K562 (cell line): Measurements from ENCODE around the gene SH3TC1. TPM values are rescaled to one million over a fixed set of nuclear protein-coding genes. Genes with fewer than 3 reads are reported as not detected.
A peak's percentile ranks its signal among the peaks of the same experiment; 100 is the strongest.

Source experiments
- CXXC5 ChIP-seq: fragments of 250-450 bp; sonication (Bioruptor Pico); IDR thresholded peaks from 2 replicates; pipeline ENCODE4 v1.8.0; 2022; ENCODE audit warnings: inconsistent platforms, mild to moderate bottlenecking, moderate library complexity
- FOXP1 ChIP-seq: sonication (generic); formaldehyde crosslinking; IDR thresholded peaks from 2 replicates; pipeline ENCODE4 v1.8.0; 2022; ENCODE audit warnings: mild to moderate bottlenecking, missing genetic modification reagents
- GABPB1 ChIP-seq: sonication (generic); formaldehyde crosslinking; IDR thresholded peaks from 2 replicates; pipeline ENCODE4 v1.8.0; 2022; ENCODE audit warnings: mild to moderate bottlenecking, missing genetic modification reagents
- NCOA1 ChIP-seq: fragments of 450-650 bp; IDR thresholded peaks from 2 replicates; pipeline ENCODE4 v1.6.1; 2016; ENCODE audit warnings: low read depth
- PYGO2 ChIP-seq: fragments of 450-650 bp; IDR thresholded peaks from 2 replicates; pipeline ENCODE4 v1.6.1; 2016; ENCODE audit warnings: mild to moderate bottlenecking, missing genetic modification characterization, moderate library complexity, missing compliant biosample characterization
- RCOR1 ChIP-seq, 2 experiments: IDR thresholded peaks; 2 replicates each; pipeline ENCODE4 v1.6.1; 2012; ENCODE audit warnings: low read depth in 2 of 2, low read length in 2 of 2, borderline replicate concordance in 1 of 2, improper control_type of control experiment in 1 of 2
- SMAD2 ChIP-seq: fragments of 150-350 bp; IDR thresholded peaks from 2 replicates; pipeline ENCODE4 v1.6.1; 2014; ENCODE audit warnings: low read depth, mild to moderate bottlenecking, low read length
- WHSC1 ChIP-seq: IDR thresholded peaks from one replicate; pipeline ENCODE4 v1.6.1; 2012; ENCODE audit warnings: low read length, control low read depth, inconsistent platforms
- ZBTB8A ChIP-seq: fragments of 450-650 bp; IDR thresholded peaks from 2 replicates; pipeline ENCODE4 v1.6.1; 2018; ENCODE audit warnings: mild to moderate bottlenecking, moderate library complexity; ENCODE audit not compliant: partially characterized antibody
- ZNF354B ChIP-seq: fragments of 250-450 bp; sonication (Bioruptor Pico); IDR thresholded peaks from 2 replicates; pipeline ENCODE4 v1.4.0; 2020
- ZNF444 ChIP-seq: fragments of 250-450 bp; sonication (Bioruptor Pico); IDR thresholded peaks from 2 replicates; pipeline ENCODE4 v1.4.0; 2020; ENCODE audit warnings: mild to moderate bottlenecking, moderate library complexity
- polyA plus RNA-seq, 8 experiments: library from polyadenylated mRNA; depleted of rRNA in 4 of 8; stranded (reverse) in 5 of 8; unstranded in 3 of 8; fragments of >200 nt; fragmentation: Nextera tagmentation in 2 of 8; fragmentation: Illumina TruSeq in 1 of 8; extraction: Ambion mirVana in 2 of 8; extraction: Trizol in 1 of 8; gene quantifications; 2 replicates each; pipeline versions ENCODE4 v1.2.1 to v1.2.3, GENCODE V29; 2011 to 2014; ENCODE audit warnings: inconsistent platforms in 1 of 8, missing spikeins in 1 of 8
- total RNA-seq, 7 experiments: library from RNA; depleted of rRNA in 6 of 7; stranded (reverse); fragments of >200 nt in 6 of 7; fragmentation: Illumina TruSeq in 2 of 7; extraction: Trizol in 2 of 7; gene quantifications; 2 replicates each; pipeline versions ENCODE4 v1.2.1 to v1.2.3, GENCODE V29; 2011 to 2021; ENCODE audit warnings: low replicate concordance in 1 of 7
- TF ChIP-seq, protein P1 (sequence below): fragments of 250-450 bp; sonication (Bioruptor Pico); IDR thresholded peaks from 2 replicates; pipeline ENCODE4 v1.5.0; 2022; ENCODE audit warnings: mild to moderate bottlenecking
- TF ChIP-seq, protein P2 (sequence below): fragments of 450-650 bp; IDR thresholded peaks from 2 replicates; pipeline ENCODE4 v1.6.1; 2016; ENCODE audit warnings: mild to moderate bottlenecking, moderate library complexity
- TF ChIP-seq, protein P3 (sequence below): fragments of 250-450 bp; sonication (Bioruptor Pico); IDR thresholded peaks from 2 replicates; pipeline ENCODE4 v1.5.0; 2021

Gene SH3TC1
- total and polyA plus RNA-seq, 9 of the 15 experiments (the other 6 are each of a cell fraction or from before 2014, with no cell fraction given): 0.04 to 2.1 (median 0.48) TPM; not detected in 1

DNA sequence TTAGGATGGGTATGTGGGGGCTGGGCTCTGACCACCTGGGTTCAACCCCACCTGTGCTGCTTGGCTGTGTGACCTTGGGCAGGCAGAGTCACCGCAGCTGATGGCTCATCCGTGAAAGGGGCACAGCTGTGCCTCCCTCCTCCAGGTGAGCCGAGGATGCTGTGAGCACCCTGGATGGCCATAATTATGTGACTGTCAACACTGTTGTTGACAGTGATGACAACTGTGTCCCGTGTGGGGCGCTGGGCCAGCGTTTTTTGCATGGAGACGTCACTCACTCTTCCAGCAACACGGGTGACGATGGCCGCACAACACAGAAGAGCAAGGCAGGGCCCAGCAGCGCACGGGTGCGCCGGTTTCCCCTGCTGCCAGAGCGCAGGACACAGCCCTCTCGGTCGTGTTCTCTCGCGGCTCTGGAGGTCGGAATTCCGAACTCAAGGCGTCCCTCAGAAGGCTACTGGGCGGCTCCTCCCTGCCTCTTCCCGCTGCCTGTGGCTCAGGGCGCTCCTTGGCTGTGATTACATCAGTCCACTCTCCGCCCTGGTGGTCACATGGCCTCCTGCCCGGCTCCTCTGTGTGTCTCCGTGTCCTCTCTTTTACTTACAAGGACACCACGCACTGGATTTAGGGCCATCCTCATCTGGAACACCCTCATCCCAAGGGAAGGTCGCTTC, 1.3 kb downstream of the SH3TC1 start (continued):
- peak; percentile 59; the same call in 1 of the 2 replicates for TF ChIP-seq GABPB1 (CRISPR knock-in tag)
- TF ChIP-seq WHSC1: no peak
- no peak for TF ChIP-seq ZNF354B (CRISPR knock-in tag)
- 0 out of 2 replicates have a peak, but pooled peaks have one; percentile 44 for TF ChIP-seq FOXP1 (CRISPR knock-in tag)
- peak in 1 of 2 experiments; percentile 63; a peak in 2 of 4 replicates for TF ChIP-seq RCOR1 (IDR thresholded peaks at IDR 0.05; ENCODE audit: borderline replicate concordance in 1 of 2, low read depth in 2 of 2, low read length in 2 of 2)
- TF ChIP-seq, protein P1, sequence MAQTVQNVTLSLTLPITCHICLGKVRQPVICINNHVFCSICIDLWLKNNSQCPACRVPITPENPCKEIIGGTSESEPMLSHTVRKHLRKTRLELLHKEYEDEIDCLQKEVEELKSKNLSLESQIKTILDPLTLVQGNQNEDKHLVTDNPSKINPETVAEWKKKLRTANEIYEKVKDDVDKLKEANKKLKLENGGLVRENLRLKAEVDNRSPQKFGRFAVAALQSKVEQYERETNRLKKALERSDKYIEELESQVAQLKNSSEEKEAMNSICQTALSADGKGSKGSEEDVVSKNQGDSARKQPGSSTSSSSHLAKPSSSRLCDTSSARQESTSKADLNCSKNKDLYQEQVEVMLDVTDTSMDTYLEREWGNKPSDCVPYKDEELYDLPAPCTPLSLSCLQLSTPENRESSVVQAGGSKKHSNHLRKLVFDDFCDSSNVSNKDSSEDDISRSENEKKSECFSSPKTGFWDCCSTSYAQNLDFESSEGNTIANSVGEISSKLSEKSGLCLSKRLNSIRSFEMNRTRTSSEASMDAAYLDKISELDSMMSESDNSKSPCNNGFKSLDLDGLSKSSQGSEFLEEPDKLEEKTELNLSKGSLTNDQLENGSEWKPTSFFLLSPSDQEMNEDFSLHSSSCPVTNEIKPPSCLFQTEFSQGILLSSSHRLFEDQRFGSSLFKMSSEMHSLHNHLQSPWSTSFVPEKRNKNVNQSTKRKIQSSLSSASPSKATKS (CRISPR knock-in tag): no peak
- no peak for TF ChIP-seq SMAD2
- peak; percentile 56; the same call in 1 of the 2 replicates for TF ChIP-seq CXXC5
- TF ChIP-seq, protein P2, sequence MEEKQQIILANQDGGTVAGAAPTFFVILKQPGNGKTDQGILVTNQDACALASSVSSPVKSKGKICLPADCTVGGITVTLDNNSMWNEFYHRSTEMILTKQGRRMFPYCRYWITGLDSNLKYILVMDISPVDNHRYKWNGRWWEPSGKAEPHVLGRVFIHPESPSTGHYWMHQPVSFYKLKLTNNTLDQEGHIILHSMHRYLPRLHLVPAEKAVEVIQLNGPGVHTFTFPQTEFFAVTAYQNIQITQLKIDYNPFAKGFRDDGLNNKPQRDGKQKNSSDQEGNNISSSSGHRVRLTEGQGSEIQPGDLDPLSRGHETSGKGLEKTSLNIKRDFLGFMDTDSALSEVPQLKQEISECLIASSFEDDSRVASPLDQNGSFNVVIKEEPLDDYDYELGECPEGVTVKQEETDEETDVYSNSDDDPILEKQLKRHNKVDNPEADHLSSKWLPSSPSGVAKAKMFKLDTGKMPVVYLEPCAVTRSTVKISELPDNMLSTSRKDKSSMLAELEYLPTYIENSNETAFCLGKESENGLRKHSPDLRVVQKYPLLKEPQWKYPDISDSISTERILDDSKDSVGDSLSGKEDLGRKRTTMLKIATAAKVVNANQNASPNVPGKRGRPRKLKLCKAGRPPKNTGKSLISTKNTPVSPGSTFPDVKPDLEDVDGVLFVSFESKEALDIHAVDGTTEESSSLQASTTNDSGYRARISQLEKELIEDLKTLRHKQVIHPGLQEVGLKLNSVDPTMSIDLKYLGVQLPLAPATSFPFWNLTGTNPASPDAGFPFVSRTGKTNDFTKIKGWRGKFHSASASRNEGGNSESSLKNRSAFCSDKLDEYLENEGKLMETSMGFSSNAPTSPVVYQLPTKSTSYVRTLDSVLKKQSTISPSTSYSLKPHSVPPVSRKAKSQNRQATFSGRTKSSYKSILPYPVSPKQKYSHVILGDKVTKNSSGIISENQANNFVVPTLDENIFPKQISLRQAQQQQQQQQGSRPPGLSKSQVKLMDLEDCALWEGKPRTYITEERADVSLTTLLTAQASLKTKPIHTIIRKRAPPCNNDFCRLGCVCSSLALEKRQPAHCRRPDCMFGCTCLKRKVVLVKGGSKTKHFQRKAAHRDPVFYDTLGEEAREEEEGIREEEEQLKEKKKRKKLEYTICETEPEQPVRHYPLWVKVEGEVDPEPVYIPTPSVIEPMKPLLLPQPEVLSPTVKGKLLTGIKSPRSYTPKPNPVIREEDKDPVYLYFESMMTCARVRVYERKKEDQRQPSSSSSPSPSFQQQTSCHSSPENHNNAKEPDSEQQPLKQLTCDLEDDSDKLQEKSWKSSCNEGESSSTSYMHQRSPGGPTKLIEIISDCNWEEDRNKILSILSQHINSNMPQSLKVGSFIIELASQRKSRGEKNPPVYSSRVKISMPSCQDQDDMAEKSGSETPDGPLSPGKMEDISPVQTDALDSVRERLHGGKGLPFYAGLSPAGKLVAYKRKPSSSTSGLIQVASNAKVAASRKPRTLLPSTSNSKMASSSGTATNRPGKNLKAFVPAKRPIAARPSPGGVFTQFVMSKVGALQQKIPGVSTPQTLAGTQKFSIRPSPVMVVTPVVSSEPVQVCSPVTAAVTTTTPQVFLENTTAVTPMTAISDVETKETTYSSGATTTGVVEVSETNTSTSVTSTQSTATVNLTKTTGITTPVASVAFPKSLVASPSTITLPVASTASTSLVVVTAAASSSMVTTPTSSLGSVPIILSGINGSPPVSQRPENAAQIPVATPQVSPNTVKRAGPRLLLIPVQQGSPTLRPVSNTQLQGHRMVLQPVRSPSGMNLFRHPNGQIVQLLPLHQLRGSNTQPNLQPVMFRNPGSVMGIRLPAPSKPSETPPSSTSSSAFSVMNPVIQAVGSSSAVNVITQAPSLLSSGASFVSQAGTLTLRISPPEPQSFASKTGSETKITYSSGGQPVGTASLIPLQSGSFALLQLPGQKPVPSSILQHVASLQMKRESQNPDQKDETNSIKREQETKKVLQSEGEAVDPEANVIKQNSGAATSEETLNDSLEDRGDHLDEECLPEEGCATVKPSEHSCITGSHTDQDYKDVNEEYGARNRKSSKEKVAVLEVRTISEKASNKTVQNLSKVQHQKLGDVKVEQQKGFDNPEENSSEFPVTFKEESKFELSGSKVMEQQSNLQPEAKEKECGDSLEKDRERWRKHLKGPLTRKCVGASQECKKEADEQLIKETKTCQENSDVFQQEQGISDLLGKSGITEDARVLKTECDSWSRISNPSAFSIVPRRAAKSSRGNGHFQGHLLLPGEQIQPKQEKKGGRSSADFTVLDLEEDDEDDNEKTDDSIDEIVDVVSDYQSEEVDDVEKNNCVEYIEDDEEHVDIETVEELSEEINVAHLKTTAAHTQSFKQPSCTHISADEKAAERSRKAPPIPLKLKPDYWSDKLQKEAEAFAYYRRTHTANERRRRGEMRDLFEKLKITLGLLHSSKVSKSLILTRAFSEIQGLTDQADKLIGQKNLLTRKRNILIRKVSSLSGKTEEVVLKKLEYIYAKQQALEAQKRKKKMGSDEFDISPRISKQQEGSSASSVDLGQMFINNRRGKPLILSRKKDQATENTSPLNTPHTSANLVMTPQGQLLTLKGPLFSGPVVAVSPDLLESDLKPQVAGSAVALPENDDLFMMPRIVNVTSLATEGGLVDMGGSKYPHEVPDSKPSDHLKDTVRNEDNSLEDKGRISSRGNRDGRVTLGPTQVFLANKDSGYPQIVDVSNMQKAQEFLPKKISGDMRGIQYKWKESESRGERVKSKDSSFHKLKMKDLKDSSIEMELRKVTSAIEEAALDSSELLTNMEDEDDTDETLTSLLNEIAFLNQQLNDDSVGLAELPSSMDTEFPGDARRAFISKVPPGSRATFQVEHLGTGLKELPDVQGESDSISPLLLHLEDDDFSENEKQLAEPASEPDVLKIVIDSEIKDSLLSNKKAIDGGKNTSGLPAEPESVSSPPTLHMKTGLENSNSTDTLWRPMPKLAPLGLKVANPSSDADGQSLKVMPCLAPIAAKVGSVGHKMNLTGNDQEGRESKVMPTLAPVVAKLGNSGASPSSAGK: peak; percentile 70
- no peak for TF ChIP-seq ZBTB8A
- TF ChIP-seq, protein P3, sequence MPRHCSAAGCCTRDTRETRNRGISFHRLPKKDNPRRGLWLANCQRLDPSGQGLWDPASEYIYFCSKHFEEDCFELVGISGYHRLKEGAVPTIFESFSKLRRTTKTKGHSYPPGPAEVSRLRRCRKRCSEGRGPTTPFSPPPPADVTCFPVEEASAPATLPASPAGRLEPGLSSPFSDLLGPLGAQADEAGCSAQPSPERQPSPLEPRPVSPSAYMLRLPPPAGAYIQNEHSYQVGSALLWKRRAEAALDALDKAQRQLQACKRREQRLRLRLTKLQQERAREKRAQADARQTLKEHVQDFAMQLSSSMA (CRISPR knock-in tag): 0 out of 2 replicates have a peak, but pooled peaks have one; percentile 30
- TF ChIP-seq NCOA1: no peak
- no peak for TF ChIP-seq ZNF444 (CRISPR knock-in tag)
- TF ChIP-seq PYGO2: no peak
